ENCODE measurements around the gene FOSL2. TPM values are rescaled to one million over a fixed set of nuclear protein-coding genes. Genes with fewer than 3 reads are reported as not detected.

Gene FOSL2
- total RNA-seq, 1 donor from 2014 or later = 103 TPM

DNA sequence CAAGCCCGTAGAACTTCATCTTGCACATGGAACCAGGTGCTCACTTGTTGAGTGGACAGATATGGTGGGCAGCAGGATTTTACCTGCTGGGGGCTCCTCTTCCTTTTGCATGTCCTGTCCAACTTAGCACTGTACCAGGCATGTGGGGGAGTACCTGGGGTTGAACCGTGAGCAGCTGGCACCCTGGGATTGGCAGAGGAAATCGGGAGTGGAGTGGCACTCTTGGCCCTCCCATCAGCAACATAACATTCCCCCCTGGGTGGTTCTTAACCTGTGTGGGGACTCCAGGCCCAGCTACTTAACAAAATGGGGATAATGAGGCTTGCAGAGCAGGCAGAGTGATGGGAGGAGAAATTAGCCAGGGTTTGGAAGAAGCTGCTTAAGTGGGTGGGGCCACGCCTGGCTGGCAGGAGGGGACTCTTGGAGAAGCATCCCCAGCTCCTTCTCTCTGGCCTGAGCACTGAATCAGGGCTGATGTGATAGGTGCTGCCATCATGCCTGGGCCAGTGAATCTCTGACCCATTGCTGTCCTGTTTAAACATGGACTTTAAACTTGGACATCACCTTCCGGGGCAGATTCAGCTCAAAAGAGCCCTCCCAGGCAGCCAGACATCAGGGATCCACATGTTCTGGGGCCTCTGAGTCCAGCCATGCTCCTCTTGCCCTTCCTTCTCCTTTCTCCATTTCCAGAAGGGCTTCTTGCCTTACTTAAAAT is 15.5 kb downstream of the FOSL2 start:
- DNase-seq (ENCODE audit: extremely low read depth, low read depth, low spot score) = no peak

DNA sequence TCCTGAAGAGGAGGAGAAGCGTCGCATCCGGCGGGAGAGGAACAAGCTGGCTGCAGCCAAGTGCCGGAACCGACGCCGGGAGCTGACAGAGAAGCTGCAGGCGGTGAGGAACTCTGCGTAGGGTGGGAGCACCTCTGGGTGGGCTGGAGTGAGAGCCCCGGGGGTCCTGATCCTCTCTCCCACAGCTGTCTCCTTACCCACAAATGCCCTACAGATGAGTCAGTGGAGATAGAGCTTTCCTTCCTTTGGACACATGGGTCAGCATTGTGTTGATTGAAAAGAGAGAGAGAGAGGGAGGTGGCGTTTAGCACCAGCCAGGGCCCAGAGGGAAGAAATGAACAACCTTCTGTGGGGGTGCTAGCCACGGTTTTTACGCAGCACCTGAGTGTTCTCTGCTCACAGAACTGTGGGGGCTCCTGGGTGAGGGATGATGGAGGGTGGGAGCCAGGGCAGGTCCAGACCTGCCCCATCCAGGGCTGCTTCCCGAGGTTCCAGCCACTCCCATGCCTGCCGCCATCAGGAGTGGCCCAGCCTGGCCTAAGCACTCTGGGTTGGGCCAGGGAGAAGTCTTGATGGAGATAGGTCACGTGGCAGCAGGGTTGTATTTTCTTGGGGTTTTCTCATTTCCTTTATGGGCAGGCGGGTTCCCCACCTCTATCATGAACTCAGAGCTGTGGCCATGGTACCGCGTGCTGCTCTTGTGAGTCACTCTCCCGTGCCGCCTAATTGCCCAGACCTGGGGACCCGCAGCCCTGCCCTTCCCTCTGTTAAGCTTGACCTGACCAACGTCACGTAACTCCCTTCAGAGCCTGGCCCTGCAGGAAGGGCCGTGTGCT is 16.3 kb downstream of the FOSL2 start:
- DNase-seq (ENCODE audit: extremely low read depth, low read depth, low spot score) = no peak

DNA sequence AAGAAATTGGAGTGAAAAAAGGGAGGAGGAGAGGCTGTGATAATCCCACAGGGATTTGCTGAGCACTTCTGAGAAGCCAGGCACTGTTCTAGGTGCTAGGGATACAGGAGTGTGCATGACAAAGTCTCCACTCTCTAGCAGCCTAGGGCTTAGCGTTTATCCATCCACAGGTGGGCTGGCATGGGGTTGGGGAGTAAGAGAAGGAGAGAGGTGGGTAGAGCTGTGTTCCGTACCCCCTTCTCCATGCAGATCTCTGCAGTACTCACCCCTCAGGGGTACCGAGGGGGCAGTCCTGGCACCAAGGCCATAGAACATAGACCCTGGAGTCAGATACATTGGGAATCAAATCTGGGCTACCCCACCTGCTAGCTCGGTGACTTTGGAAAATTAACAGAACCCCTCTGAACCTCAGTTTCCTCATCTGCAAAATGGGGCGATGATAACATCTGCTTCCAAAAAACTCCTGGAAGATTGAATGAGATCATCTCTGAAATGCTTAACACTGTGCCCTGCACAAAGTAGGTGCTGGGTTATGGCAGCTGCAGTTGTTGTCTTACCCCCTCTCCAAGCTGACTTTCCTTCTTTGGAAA is 18.6 kb downstream of the FOSL2 start:
- no peak for DNase-seq (ENCODE audit: extremely low read depth, low read depth, low spot score)

DNA sequence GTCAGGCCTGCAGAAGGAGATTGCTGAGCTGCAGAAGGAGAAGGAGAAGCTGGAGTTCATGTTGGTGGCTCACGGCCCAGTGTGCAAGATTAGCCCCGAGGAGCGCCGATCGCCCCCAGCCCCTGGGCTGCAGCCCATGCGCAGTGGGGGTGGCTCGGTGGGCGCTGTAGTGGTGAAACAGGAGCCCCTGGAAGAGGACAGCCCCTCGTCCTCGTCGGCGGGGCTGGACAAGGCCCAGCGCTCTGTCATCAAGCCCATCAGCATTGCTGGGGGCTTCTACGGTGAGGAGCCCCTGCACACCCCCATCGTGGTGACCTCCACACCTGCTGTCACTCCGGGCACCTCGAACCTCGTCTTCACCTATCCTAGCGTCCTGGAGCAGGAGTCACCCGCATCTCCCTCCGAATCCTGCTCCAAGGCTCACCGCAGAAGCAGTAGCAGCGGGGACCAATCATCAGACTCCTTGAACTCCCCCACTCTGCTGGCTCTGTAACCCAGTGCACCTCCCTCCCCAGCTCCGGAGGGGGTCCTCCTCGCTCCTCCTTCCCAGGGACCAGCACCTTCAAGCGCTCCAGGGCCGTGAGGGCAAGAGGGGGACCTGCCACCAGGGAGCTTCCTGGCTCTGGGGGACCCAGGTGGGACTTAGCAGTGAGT is 19.4 kb downstream of the FOSL2 start:
- no peak for DNase-seq (ENCODE audit: extremely low read depth, low read depth, low spot score)

DNA sequence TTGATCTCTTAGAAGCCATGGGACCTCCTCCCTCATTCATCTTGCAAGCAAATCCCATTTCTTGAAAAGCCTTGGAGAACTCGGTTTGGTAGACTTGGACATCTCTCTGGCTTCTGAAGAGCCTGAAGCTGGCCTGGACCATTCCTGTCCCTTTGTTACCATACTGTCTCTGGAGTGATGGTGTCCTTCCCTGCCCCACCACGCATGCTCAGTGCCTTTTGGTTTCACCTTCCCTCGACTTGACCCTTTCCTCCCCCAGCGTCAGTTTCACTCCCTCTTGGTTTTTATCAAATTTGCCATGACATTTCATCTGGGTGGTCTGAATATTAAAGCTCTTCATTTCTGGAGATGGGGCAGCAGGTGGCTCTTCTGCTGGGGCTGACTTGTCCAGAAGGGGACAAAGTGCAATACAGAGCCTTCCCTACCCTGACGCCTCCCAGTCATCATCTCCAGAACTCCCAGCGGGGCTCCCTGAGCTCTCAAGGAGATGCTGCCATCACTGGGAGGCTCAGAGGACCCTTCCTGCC is 20.0 kb downstream of the FOSL2 start:
- no peak for DNase-seq (ENCODE audit: extremely low read depth, low read depth, low spot score)

DNA sequence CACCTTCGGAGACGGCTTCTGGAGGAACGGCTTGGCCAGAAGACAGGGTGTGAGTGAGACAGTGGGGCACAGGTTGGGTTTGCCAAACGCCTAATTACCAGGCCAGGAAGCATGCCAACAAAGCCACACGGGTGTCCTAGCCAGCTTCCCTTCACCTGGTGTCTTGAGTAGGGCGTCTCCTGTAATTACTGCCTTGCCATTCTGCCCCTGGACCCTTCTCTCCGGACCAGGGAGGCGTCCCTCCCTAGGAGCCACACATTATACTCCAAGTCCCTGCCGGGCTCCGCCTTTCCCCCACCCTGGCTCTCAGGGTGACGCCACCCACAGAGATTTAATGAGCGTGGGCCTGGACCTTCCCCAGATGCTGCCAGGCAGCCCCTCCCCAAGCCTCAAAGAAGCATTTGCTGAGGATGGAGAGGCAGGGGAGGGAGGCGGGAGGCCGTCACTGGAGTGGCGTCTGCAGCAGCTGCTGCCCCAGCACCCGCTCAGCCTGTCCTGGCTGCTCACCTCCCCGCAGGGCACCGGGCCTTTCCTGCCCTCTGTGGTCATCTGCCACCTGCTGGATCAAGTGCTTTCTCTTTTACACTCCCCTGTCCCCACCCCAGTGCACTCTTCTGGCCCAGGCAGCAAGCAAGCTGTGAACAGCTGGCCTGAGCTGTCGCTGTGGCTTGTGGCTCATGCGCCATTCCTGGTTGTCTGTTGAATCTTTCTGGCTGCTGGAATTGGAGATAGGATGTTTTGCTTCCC is 20.7 kb downstream of the FOSL2 start:
- DNase-seq (ENCODE audit: extremely low read depth, low read depth, low spot score) = no peak

DNA sequence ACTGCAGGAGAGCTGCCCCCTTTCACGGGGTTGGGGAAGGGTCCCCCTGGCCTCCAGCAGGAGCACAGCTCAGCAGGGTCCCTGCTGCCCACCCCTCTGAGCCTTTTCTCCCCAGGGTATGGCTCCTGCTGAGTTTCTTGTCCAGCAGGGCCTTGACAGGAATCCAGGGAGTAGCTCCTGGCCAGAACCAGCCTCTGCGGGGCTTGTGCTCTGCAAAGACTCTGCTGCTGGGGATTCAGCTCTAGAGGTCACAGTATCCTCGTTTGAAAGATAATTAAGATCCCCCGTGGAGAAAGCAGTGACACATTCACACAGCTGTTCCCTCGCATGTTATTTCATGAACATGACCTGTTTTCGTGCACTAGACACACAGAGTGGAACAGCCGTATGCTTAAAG is 21.2 kb downstream of the FOSL2 start:
- no peak for DNase-seq (ENCODE audit: extremely low read depth, low read depth, low spot score)

DNA sequence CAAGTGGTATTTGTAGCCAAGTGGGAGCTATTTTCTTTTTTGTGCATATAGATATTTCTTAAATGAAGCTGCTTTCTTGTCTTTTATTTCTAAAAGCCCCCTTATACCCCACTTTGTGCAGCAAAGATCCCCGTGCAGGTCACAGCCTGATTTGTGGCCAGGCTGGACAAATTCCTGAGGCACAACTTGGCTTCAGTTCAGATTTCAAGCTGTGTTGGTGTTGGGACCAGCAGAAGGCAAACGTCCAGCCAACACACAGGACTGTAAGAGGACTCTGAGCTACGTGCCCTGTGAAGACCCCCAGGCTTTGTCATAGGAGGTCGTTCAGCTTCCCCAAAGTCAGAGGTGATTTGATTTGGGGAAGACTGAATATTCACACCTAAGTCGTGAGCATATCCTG is 21.9 kb downstream of the FOSL2 start:
- no peak for DNase-seq (ENCODE audit: extremely low read depth, low read depth, low spot score)

DNA sequence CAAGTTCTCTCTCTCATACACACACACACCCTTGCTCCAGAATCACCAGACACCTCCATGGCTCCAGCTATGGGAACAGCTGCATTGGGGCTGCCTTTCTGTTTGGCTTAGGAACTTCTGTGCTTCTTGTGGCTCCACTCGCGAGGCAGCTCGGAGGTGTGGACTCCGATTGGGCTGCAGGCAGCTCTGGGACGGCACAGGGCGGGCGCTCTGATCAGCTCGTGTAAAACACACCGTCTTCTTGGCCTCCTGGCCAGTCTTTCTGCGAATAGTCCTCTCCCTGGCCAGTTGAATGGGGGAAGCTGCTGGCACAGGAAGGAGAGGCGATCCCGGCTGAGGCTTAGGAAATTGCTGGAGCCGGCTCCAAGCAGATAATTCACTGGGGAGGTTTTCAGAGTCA is 22.4 kb downstream of the FOSL2 start:
- no peak for DNase-seq (ENCODE audit: extremely low read depth, low read depth, low spot score)

DNA sequence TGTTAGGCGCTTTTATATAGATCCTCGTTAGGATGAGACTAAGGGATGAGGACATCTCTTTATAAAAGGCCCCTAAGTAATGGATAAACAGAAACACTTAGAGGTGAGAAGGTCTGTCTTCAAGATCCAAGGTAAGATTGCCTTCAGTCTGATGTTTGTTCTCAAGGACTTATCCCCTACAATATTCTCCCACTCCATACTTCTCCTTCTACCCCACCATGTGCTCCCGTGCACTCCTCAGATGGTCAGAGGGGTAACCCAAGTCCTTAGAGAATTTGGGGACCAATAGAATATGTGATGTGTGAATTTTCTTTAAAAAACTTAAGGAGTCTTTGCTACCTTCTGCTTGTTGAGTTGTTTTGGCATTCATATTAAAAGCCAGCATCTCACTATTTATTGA is 23.1 kb downstream of the FOSL2 start:
- no peak for DNase-seq (ENCODE audit: extremely low read depth, low read depth, low spot score)

DNA sequence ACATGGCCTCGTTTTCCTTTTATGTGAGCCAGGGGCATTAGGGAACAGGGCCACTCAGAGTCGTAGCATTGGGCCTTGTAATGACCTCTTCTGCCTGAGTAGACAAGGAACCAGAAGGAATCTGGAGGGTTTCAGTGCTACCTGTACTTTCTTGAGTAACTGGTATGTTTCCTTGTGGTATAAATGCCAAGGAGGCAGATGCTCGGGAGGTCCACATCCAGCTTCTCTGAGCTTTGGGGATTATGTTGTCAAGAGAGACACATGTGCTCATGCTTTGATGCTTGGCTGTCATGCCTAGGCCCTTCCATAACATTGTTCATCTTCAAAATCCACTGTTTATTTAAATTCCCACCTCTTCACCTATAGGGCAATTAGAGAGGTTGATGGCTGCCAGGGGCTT is 26.3 kb downstream of the FOSL2 start:
- no peak for DNase-seq (ENCODE audit: extremely low read depth, low read depth, low spot score)

DNA sequence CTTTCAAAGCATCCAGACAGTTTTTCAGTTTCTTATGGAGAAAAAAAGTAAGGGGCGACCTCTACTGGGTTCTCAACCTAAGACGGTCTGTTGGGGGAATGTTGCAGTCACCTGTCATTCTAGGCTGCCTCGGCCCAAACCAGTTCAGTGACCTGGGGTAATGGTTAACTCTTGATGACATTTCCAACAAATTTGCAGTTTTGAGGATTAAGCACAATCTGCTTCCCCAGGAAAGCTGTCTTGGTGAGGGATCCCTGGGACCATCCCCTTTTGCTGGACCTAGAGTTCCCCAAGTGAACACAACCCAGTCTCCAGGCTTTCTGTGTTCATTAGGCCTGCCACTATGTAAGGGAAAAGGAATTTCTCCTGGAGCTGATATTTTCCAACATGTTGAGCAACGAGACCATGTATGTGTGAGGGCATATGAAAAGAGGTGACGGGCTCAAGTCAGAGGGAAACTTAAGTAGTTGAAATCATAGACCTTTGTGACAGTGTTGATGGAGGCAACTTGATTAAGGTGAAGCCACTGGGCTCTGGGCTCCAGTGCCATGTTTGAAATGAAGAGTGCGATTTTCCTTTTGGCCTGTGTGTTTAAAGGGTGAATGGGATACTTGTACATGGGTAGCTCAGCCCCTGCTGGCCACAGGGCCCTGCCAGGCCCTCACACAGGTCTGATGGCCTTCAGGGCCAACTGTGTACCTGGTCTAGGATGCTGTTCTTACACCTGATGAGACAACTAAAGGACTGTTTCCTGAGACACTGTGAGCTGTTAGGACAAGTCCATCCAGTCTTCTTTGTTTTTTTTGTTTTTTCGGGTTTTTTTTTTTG is 27.0 kb downstream of the FOSL2 start:
- DNase-seq (ENCODE audit: extremely low read depth, low read depth, low spot score) = no peak

DNA sequence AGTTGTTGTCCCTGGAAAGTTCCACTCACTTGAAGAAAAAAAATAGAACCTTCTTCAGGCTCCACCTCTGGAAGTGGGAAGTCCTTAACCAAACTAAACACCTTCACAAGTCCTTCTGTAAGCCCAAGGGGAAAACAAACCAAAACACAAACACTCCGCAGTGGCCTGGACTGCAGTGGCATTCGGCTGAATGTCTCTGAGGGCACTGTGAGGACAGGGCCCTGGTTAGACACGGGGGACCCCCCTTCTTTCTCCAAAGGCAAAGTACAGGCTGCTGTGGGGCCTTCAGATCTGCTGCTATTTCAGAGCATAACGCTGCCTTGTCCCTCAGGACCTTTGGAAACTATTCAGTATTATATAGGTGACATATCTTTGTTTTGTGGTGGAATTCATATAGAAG is 28.1 kb downstream of the FOSL2 start:
- DNase-seq (ENCODE audit: extremely low read depth, low read depth, low spot score) = no peak

DNA sequence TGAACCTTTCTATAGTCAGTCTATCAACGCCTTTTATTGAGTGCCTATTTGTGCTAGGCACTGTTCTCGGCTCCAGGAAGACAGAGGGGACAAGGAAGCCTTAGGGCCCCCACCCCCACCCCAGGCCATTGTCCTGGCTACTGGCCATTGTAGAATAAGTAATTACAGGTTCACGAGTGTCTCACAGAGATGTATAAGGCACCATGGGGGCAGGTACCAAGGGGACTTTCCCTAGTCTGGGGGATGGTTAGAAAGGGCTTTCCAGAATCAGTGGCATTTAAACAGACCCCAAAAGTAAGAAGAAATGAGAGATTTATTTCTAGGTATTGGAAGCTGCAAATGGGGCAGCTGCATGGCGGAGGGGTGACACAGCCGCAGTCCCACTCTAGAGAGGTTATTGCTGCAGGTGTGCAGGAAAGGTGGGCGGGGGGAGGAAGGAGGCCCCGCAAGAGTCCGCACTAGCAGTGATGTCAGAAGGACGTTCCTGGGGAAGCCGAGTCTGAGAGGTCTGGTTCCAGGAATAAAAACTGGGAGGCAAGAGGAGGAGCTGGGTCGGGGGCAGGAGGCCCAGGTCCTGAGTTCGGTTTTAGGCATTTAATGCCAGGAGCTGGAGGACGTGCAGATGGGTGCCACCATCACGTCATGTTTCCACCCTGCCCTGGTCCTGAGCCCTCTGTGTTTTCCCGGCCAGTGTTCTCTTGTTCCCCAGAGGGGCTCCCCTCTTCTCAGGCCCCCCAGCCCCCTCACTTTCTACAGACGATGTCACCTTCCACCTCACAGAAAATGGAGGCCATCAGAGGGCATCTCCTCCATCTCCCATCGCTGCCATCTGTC is 30.5 kb downstream of the FOSL2 start:
- DNase-seq (ENCODE audit: extremely low read depth, low read depth, low spot score) = no peak

DNA sequence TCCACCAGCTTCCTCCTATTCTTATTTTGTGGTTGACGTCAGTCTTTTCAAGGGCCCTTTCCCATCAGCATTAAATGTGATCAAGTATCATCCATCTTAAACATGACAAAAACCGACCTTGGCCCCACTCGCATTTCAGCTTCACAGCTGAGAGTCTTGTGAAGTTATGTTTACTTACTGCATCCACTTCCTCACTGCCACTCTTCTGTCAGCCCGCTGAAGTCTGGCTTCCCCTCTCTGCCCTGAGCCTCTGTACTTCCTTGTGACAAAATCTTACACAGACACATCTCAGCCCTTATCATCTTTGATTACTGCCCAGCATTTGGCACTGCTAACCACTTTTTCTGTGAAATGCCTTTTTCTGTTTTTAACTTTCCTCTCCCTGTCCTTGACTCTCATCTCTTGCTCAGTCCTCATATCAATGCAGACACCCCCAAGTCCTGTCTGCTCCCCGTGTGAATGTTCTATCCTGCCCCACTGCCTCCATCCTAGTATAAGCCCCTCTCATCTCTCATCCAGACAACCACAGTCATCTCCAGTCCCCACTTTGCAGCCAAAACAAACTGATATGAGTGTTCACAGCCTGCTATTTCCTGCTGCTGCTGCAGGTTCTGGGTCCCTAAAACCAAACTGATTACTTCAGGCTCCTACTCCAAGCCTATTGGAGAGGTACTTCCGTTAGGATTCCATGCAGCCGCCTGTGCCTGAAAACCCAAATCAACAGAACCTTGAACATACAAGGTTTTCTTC is 31.4 kb downstream of the FOSL2 start:
- DNase-seq (ENCODE audit: extremely low read depth, low read depth, low spot score) = no peak

DNA sequence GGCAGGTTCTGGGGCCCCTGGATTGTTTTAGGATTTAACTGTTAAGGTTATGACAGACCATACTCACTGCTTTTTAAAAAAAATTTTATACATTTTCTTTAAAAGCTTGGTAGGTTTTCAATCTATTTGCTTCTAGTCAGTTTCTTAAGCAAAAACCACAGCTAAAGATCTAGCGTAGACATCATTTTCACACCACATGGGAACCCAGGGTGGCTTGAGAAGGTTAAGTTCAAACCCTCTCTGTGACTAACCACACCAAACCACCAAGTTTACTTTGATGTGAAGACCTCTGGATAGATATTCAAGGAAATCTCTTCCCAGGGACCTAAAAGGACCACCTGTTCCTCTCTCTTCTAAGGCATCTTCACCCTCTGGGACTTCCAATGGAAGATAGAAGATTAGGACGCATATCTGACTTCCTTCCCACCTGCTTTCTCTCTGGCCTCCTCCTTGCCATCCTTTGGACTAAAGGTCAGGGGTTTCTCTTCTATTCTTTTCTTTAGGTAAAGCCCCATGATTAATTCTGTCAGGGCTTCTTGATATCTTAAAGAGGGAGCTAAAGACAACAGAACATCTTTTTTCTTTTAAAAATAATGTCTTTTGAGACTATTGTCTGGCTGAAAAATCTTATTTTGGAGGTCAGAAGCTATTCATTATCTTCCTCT is 32.3 kb downstream of the FOSL2 start:
- DNase-seq (ENCODE audit: extremely low read depth, low read depth, low spot score) = no peak

DNA sequence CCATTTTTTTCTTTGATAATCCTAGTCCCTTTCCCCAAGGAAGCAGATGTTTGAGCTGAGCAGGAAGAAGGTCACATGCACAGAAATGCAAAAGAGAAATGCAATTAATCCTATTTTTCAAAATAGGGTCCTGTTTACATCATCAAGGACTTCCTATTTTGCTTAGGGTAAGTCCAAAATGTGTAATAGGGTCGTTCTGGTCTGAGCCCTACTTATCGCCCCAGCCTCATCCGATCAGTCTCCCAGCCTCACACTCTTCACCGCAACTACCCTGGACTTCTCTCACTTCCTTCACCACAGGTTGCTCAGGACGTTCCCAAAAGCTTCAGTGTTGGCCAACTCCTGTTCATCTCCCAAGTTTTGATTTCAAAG is 32.8 kb downstream of the FOSL2 start:
- no peak for DNase-seq (ENCODE audit: extremely low read depth, low read depth, low spot score)
